Stomach (tissue), 9 donors: Measurements from ENCODE around the gene NUDT19. TPM values are rescaled to one million over a fixed set of nuclear protein-coding genes. Genes with fewer than 3 reads are reported as not detected.
A peak's percentile ranks its signal among the peaks of the same experiment; 100 is the strongest.

Experiments used
- DNase-seq, 2 donors: peaks; one replicate each; pipeline versions ENCODE4 v3.0.0 to v3.0.0-alpha.2; 2013 to 2019
- H3K27ac ChIP-seq, 5 donors: fragments of 200-600 bp in 4 of 5; sonication (generic) in 4 of 5; one replicate each; pipeline ENCODE4 v1.5.1; 2013 to 2019; ENCODE audit warnings: mild to moderate bottlenecking in 1 of 5, moderate library complexity in 1 of 5
- H3K27me3 ChIP-seq, 3 donors: fragments of 200-600 bp; sonication (generic); one replicate each; pipeline ENCODE4 v1.5.1; 2017 to 2019; ENCODE audit warnings: mixed run types in 1 of 3
- H3K36me3 ChIP-seq, 4 donors: fragments of 200-600 bp; sonication (generic); 1 replicate in 3 of 4; 2 replicates in 1 of 4; pipeline ENCODE4 v1.5.1; 2016 to 2019
- H3K4me1 ChIP-seq, 4 donors: fragments of 200-600 bp; sonication (generic); one replicate each; pipeline ENCODE4 v1.5.1; 2016 to 2019
- H3K4me3 ChIP-seq, 4 donors: fragments of 200-600 bp; sonication (generic) in 3 of 4; one replicate each; pipeline ENCODE4 v1.5.1; 2016 to 2019; ENCODE audit warnings: mild to moderate bottlenecking in 1 of 4
- H3K9me3 ChIP-seq, 4 donors: fragments of 200-600 bp; sonication (generic); one replicate each; pipeline ENCODE4 v1.5.1; 2016 to 2019
- EP300 ChIP-seq: sonication (generic); formaldehyde crosslinking; IDR thresholded peaks from one replicate; pipeline ENCODE4 v1.6.1; 2017; ENCODE audit warnings: antibody characterized with exemption
- POLR2A ChIP-seq, 4 donors: fragments of 450-650 bp; IDR thresholded peaks; one replicate each; pipeline ENCODE4 v1.6.1; 2016; ENCODE audit warnings: antibody characterized with exemption in 4 of 4, control low read depth in 2 of 4, mild to moderate bottlenecking in 1 of 4, moderate library complexity in 1 of 4
- POLR2AphosphoS5 ChIP-seq, 3 donors: sonication (generic); formaldehyde crosslinking; IDR thresholded peaks; one replicate each; pipeline ENCODE4 v1.6.1; 2016; ENCODE audit warnings: antibody characterized with exemption in 3 of 3
- WGBS, 5 donors: extraction: QIAGEN DNeasy Blood & Tissue Kit in 3 of 5; methylation state at CpG; one replicate each; pipeline versions ENCODE4 v1.1.5 to v1.1.7; 2013 to 2018; 5-methylcytosine and 5-hydroxymethylcytosine counted together
- intact Hi-C: fragments of 100-400 bp; cut with DNase I; formaldehyde crosslinking; loops from one replicate; pipeline ENCODE4 v1.15.1; 2023; ENCODE audit warnings: low total_unique reads
- polyA plus RNA-seq, 3 donors: library from polyadenylated mRNA; stranded (reverse); fragments of 200-250 nt; gene quantifications; one replicate each; pipeline ENCODE4 v1.2.3, GENCODE V29; 2013
- total RNA-seq, 5 donors: library from RNA; depleted of rRNA; stranded (reverse); fragments of >200 nt; gene quantifications; one replicate each; pipeline versions ENCODE4 v1.1.0 to v1.2.3, GENCODE V29; 2014 to 2016
- TF ChIP-seq, protein P1 (sequence below), 7 experiments: fragments of 450-650 bp in 4 of 7; fragments of 200-600 bp in 3 of 7; sonication (generic) in 3 of 7; IDR thresholded peaks; one replicate each; pipeline ENCODE4 v1.5.1; 2016 to 2019; ENCODE audit warnings: antibody characterized with exemption in 7 of 7, control low read depth in 2 of 7, mild to moderate bottlenecking in 1 of 7
- donor health status: healthy with polysubstance abuse.
- donor health status: Bipolar disorder and iron deficiency.
- donor health status: healthy.

Gene NUDT19
- total and polyA plus RNA-seq, 8 donors: 2.0 to 19.2 (median 7.8) TPM; not detected in 1

GRCh38 chr19:32748497-32748896, 56.9 kb downstream of the NUDT19 start:
- H3K4me1 ChIP-seq: no peaks in the 10 kb centered on the region
- TF ChIP-seq, protein P1, sequence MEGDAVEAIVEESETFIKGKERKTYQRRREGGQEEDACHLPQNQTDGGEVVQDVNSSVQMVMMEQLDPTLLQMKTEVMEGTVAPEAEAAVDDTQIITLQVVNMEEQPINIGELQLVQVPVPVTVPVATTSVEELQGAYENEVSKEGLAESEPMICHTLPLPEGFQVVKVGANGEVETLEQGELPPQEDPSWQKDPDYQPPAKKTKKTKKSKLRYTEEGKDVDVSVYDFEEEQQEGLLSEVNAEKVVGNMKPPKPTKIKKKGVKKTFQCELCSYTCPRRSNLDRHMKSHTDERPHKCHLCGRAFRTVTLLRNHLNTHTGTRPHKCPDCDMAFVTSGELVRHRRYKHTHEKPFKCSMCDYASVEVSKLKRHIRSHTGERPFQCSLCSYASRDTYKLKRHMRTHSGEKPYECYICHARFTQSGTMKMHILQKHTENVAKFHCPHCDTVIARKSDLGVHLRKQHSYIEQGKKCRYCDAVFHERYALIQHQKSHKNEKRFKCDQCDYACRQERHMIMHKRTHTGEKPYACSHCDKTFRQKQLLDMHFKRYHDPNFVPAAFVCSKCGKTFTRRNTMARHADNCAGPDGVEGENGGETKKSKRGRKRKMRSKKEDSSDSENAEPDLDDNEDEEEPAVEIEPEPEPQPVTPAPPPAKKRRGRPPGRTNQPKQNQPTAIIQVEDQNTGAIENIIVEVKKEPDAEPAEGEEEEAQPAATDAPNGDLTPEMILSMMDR (IDR thresholded peaks at IDR 0.05): peak in 2 of 7 experiments; percentile 9 to 17
- no peak for TF ChIP-seq POLR2A (IDR thresholded peaks at IDR 0.05)
- H3K27ac ChIP-seq: no peak overlapping the region
- intact Hi-C loops: no loop called here
- no peaks in the 10 kb centered on the region for H3K9me3 ChIP-seq
- H3K4me3 ChIP-seq: no peak overlapping the region
- no peak for DNase-seq
- H3K36me3 ChIP-seq: no peaks in the 10 kb centered on the region
- peaks cover 0 to 29% (median 11%) of the 10 kb centered on the region in 3 donors for H3K27me3 ChIP-seq
- WGBS, 5 donors: 44 to 60% (median 49%) methylated on average over 5 of the region's 5 CpGs

DNA sequence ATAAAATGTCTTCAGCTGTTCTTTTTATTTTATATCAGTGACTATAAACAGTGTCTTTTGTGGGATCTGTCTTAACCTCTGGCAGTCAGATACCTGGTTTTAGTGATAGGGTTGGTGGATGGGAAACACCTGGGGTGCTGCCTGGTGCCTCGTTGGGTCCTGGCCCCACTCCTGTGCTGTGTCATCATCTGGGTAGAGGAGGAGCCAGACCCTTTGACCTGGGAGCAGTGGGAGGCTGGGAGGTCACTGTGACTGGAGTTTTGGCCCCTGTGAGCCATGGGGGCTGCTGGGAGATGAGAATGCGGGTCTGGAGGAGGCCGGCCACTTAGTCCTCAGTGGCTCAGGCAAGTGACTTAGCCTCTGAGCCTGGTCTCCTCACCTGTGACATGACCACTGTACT, 57.3 kb downstream of the NUDT19 start:
- Histone ChIP-seq H3K4me3 (no peak overlapping the region), H3K9me3 (no peaks in the 10 kb centered on the region), H3K27ac (no peak overlapping the region), H3K36me3 (no peaks in the 10 kb centered on the region), H3K27me3 (peaks cover 0 to 29% (median 11%) of the 10 kb centered on the region in 3 donors), H3K4me1 (no peaks in the 10 kb centered on the region)
- TF ChIP-seq EP300 (no peak), POLR2AphosphoS5 (IDR thresholded peaks at IDR 0.05) (no peak), POLR2A (IDR thresholded peaks at IDR 0.05) (no peak)
- TF ChIP-seq, protein P1 (IDR thresholded peaks at IDR 0.05): no peak
- intact Hi-C loops: no loop called here
- 65 to 72% (median 70%) methylated on average over 3 of the region's 3 CpGs for WGBS, 5 donors
- DNase-seq: no peak

- intact Hi-C loops: no loop called here
- no peaks in the 10 kb centered on the region for H3K9me3 ChIP-seq
- DNase-seq: no peak
- H3K36me3 ChIP-seq: no peaks in the 10 kb centered on the region
- WGBS, 5 donors: 72 to 87% (median 77%) methylated on average over 6 of the region's 6 CpGs
- peaks cover 0 to 29% (median 11%) of the 10 kb centered on the region in 3 donors for H3K27me3 ChIP-seq
- no peaks in the 10 kb centered on the region for H3K4me1 ChIP-seq
- TF ChIP-seq EP300 (no peak), POLR2A (IDR thresholded peaks at IDR 0.05) (no peak), POLR2AphosphoS5 (IDR thresholded peaks at IDR 0.05) (no peak)
- no peak overlapping the region for H3K27ac ChIP-seq
- H3K4me3 ChIP-seq: no peak overlapping the region
Observed at GRCh38 chr19:32749361-32749760, 57.7 kb downstream of the NUDT19 start.

DNA sequence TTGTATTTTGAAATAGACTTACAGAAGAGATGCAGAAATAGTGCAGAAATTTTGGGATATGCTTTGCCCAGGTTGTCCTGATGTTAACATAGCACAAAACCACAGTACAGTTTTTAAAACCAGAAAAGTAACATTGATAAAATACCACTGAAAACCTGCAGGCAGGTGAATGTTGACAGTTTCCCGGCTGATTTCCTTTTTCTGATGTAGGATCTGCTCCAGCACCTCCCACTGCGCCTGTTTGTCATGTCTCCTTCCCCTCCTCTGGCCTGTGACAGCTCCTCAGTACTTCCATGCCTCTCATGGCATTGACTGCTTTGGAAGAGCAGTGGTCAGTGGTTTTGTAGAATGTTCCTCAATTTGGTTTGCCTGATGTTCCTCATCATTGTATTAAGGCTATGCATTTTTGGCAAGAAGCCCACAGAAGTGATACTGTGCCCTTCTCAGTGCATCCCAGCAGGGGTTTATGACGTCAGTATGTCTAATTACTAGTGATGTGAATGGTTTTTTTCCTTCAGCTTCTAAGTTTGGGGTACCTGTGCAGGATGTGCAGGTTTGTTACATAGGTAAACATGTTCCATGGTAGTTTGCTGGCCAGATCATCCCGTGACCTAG, 58.9 kb downstream of the NUDT19 start:
- Histone ChIP-seq H3K36me3 (no peaks in the 10 kb centered on the region), H3K4me1 (no peaks in the 10 kb centered on the region), H3K27me3 (peaks cover 0 to 29% (median 8%) of the 10 kb centered on the region in 3 donors), H3K27ac (no peak overlapping the region), H3K4me3 (no peak overlapping the region), H3K9me3 (no peaks in the 10 kb centered on the region)
- intact Hi-C loops: no loop called here
- no peak for DNase-seq
- no peak for TF ChIP-seq POLR2AphosphoS5 (IDR thresholded peaks at IDR 0.05)
- no peak for TF ChIP-seq EP300
- no peak for TF ChIP-seq POLR2A (IDR thresholded peaks at IDR 0.05)
- TF ChIP-seq, protein P1 (IDR thresholded peaks at IDR 0.05): no peak
- 37 to 51% (median 50%) methylated on average over 4 of the region's 4 CpGs for WGBS, 5 donors

DNA sequence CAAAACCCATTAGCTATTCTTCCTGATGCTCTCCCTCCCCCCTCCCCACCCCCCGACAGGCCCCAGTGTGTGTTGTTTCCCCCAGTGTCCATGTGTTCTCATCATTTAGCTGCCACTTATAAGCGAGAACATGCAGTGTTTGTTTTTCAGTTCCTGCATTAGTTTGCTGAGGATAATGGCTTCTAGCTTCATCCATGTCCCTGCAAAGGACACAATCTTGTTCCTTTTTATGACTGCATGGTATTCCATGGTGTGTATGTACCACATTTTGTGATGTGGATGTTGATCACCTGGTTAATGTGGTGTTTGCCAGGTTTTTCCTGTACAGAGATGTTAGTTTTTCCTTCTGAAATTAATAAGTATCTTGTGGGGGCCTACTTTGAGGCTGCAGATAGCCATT, 59.4 kb downstream of the NUDT19 start:
- no peaks in the 10 kb centered on the region for H3K36me3 ChIP-seq
- 63 to 79% (median 75%) methylated on average over 2 of the region's 2 CpGs for whole genome bisulfite sequencing, 5 donors
- DNase-seq: no peak
- no peak overlapping the region for H3K4me3 ChIP-seq
- TF ChIP-seq POLR2A (IDR thresholded peaks at IDR 0.05) (no peak), EP300 (no peak), POLR2AphosphoS5 (IDR thresholded peaks at IDR 0.05) (no peak)
- TF ChIP-seq, protein P1 (IDR thresholded peaks at IDR 0.05): no peak
- H3K27ac ChIP-seq: no peak overlapping the region
- peaks cover 0 to 29% (median 8%) of the 10 kb centered on the region in 3 donors for H3K27me3 ChIP-seq
- no peaks in the 10 kb centered on the region for H3K9me3 ChIP-seq
- no peaks in the 10 kb centered on the region for H3K4me1 ChIP-seq
- intact Hi-C loops: no loop called here
